SK-N-SH treated with all-trans-retinoic acid at 6 μM for 48 hours (cell line): ENCODE results near the gene LEPROT.

Experiments
- ATAC-seq: fragments of 200-7000 bp; cut with Tn5 transposase; 3 replicates; pipeline ENCODE4 v1.9.1; 2020; ENCODE audit warnings: mild to moderate bottlenecking, moderate library complexity
- ARNTL ChIP-seq: fragments of 450-650 bp; formaldehyde crosslinking; IDR thresholded peaks from 2 replicates; pipeline ENCODE4 v1.5.0; 2020; ENCODE audit warnings: low read depth, mild to moderate bottlenecking, moderate library complexity, borderline replicate concordance
- CREB5 ChIP-seq: fragments of 250-450 bp; sonication (Bioruptor Pico); IDR thresholded peaks from 2 replicates; pipeline ENCODE4 v1.5.1; 2020; ENCODE audit warnings: low read depth, mild to moderate bottlenecking, moderate library complexity
- CSDC2 ChIP-seq: fragments of 250-450 bp; sonication (Bioruptor Pico); IDR thresholded peaks from 2 replicates; pipeline ENCODE4 v1.5.0; 2020; ENCODE audit warnings: mild to moderate bottlenecking, moderate library complexity
- CSRNP3 ChIP-seq: fragments of 250-450 bp; sonication (Bioruptor Pico); IDR thresholded peaks from 2 replicates; pipeline ENCODE4 v1.5.1; 2021; ENCODE audit warnings: mild to moderate bottlenecking, moderate library complexity
- ESRRG ChIP-seq: fragments of 250-450 bp; sonication (Bioruptor Pico); IDR thresholded peaks from 2 replicates; pipeline ENCODE4 v1.6.1; 2021; ENCODE audit warnings: mild to moderate bottlenecking
- GLIS3 ChIP-seq: fragments of 250-450 bp; sonication (Bioruptor Pico); IDR thresholded peaks from 2 replicates; pipeline ENCODE4 v1.5.0; 2020; ENCODE audit warnings: mild to moderate bottlenecking, moderate library complexity
- ISL1 ChIP-seq: fragments of 250-450 bp; sonication (Bioruptor Pico); IDR thresholded peaks from 2 replicates; pipeline ENCODE4 v2.1.2; 2022; ENCODE audit warnings: mild to moderate bottlenecking, moderate library complexity
- OSR1 ChIP-seq: fragments of 250-450 bp; sonication (Bioruptor Pico); IDR thresholded peaks from 2 replicates; pipeline ENCODE4 v1.8.0; 2022; ENCODE audit warnings: moderate library complexity, mild to moderate bottlenecking, inconsistent platforms
- PATZ1 ChIP-seq: fragments of 250-450 bp; sonication (Bioruptor Pico); IDR thresholded peaks from 2 replicates; pipeline ENCODE4 v1.8.0; 2020; ENCODE audit warnings: mild to moderate bottlenecking, moderate library complexity, borderline replicate concordance
- TCF4 ChIP-seq: fragments of 250-450 bp; sonication (Bioruptor Pico); IDR thresholded peaks from 2 replicates; pipeline ENCODE4 v1.8.0; 2021; ENCODE audit warnings: mild to moderate bottlenecking, moderate library complexity, borderline replicate concordance
- TOX ChIP-seq: fragments of 250-450 bp; sonication (Bioruptor Pico); IDR thresholded peaks from 2 replicates; pipeline ENCODE4 v1.8.0; 2021; ENCODE audit warnings: mild to moderate bottlenecking, moderate library complexity, borderline replicate concordance
- TSHZ2 ChIP-seq: fragments of 250-450 bp; sonication (Bioruptor Pico); IDR thresholded peaks from 2 replicates; pipeline ENCODE4 v1.5.0; 2020; ENCODE audit warnings: mild to moderate bottlenecking, moderate library complexity
- ZC3H10 ChIP-seq: fragments of 250-450 bp; sonication (Bioruptor Pico); IDR thresholded peaks from 2 replicates; pipeline ENCODE4 v1.5.1; 2021; ENCODE audit warnings: mild to moderate bottlenecking, moderate library complexity
- ZFP3 ChIP-seq: fragments of 250-450 bp; sonication (Bioruptor Pico); IDR thresholded peaks from 2 replicates; pipeline ENCODE4 v1.5.0; 2020; ENCODE audit warnings: mild to moderate bottlenecking, moderate library complexity
- ZNF565 ChIP-seq: fragments of 450-650 bp; formaldehyde crosslinking; conservative IDR thresholded peaks from 2 replicates; pipeline ENCODE4 v1.5.0; 2020; ENCODE audit warnings: low read depth, mild to moderate bottlenecking, moderate library complexity
- ZNF70 ChIP-seq: fragments of 450-650 bp; formaldehyde crosslinking; IDR thresholded peaks from 2 replicates; pipeline ENCODE4 v1.5.0; 2020; ENCODE audit warnings: mild to moderate bottlenecking, moderate library complexity
- ZNF8 ChIP-seq: fragments of 450-650 bp; formaldehyde crosslinking; IDR thresholded peaks from 2 replicates; pipeline ENCODE4 v1.5.0; 2020; ENCODE audit warnings: mild to moderate bottlenecking, moderate library complexity

Gene LEPROT

GRCh38 chr1:65429806-65430205 is 9.3 kb downstream of the LEPROT start:
- no peak for TF ChIP-seq PATZ1
- TF ChIP-seq ZC3H10 = no peak
- TF ChIP-seq ZFP3 (CRISPR knock-in tag) = peak; percentile 21; the same call in 1 of the 2 replicates
- peak; percentile 62 for ATAC-seq

- ATAC-seq = peak; percentile 67; the same call in 2 of the 3 replicates
- TF ChIP-seq CSRNP3 (CRISPR knock-in tag) = no peak
- TF ChIP-seq ZC3H10 = no peak
- no peak for TF ChIP-seq ZNF70 (CRISPR knock-in tag)
- TF ChIP-seq ZNF565 (CRISPR knock-in tag) = no peak
- no peak for TF ChIP-seq CSDC2 (CRISPR knock-in tag)
- no peak for TF ChIP-seq ZFP3 (CRISPR knock-in tag)
- TF ChIP-seq ARNTL (CRISPR knock-in tag) = no peak
- no peak for TF ChIP-seq GLIS3 (CRISPR knock-in tag)
- no peak for TF ChIP-seq PATZ1
- no peak for TF ChIP-seq OSR1 (CRISPR knock-in tag)
- TF ChIP-seq TOX (CRISPR knock-in tag) = no peak
- TF ChIP-seq ZNF8 = no peak
- TF ChIP-seq TSHZ2 (CRISPR knock-in tag) = no peak
- no peak for TF ChIP-seq ISL1 (CRISPR knock-in tag)
- TF ChIP-seq CREB5 (CRISPR knock-in tag) = no peak
- no peak for TF ChIP-seq ESRRG (CRISPR knock-in tag)
These were observed 10.7 kb downstream of the LEPROT start for GRCh38 chr1:65431111-65431705.

GRCh38 chr1:65432918-65433317 is 12.4 kb downstream of the LEPROT start:
- ATAC-seq = no peak
- no peak for TF ChIP-seq ISL1 (CRISPR knock-in tag)
- TF ChIP-seq PATZ1 = no peak
- no peak for TF ChIP-seq TCF4 (CRISPR knock-in tag)
- TF ChIP-seq OSR1 (CRISPR knock-in tag) = no peak
